Measurements from ENCODE around the gene NFATC3. TPM values are rescaled to one million over a fixed set of nuclear protein-coding genes. Genes with fewer than 3 reads are reported as not detected.

NFATC3 gene
- total and polyA plus RNA-seq, 4 donors: 13.5 to 69.6 (median 35.7) TPM

DNA sequence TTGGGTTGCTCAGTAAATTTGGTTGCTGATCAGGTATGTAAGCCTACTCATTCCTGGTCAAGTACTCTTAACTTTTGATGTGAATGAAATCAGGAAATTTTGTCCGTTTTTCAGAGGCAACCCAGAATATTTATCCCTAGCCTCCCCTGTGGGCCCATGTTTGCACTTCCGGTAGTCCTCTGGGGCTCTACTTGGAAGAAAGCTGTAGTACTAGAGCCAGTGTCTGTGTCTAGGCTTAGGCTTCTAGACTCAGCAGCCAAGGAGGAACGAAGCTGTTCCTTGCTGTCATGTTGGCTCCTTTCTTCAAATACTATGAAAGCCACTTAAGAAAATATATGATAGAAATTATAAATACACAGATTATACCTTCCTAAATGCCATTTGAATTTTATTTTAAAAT lies 129.6 kb downstream of the NFATC3 start:
- no peak overlapping the region for H3K4me3 ChIP-seq
- TF ChIP-seq CTCF (IDR thresholded peaks at IDR 0.05; ENCODE audit: control extremely low read depth, extremely low read depth): no peak
- H3K27ac ChIP-seq (ENCODE audit: low read depth in 1 of 2, low read length in 1 of 2): peak overlapping the region in 1 of 2 donors; percentile 5
- no peaks in the 10 kb centered on the region for H3K9me3 ChIP-seq (ENCODE audit: control insufficient read depth in 4 of 4, insufficient read depth in 3 of 4, low read length in 3 of 4)
- peaks cover 0 to 1% (median 0%) of the 10 kb centered on the region in 5 donors for H3K4me1 ChIP-seq (ENCODE audit: control insufficient read depth in 5 of 5, insufficient read depth in 5 of 5, low read length in 5 of 5)
- WGBS, 2 donors: 76 to 87% methylated on average over 3 of the region's 3 CpGs
- H3K9ac ChIP-seq (ENCODE audit: insufficient read depth in 1 of 2, low read length in 2 of 2): no peak overlapping the region
- H3K27me3 ChIP-seq (ENCODE audit: control insufficient read depth in 3 of 3, insufficient read depth in 3 of 3, low read length in 2 of 3): no peaks in the 10 kb centered on the region
- ATAC-seq (ENCODE audit: insufficient read depth, low FRiP score) (no peak), DNase-seq (no peak)
- H3K36me3 ChIP-seq (ENCODE audit: control insufficient read depth in 4 of 4, insufficient read depth in 4 of 4, low read length in 4 of 4): peaks cover 0 to 4% (median under 1%) of the 10 kb centered on the region in 4 donors

DNA sequence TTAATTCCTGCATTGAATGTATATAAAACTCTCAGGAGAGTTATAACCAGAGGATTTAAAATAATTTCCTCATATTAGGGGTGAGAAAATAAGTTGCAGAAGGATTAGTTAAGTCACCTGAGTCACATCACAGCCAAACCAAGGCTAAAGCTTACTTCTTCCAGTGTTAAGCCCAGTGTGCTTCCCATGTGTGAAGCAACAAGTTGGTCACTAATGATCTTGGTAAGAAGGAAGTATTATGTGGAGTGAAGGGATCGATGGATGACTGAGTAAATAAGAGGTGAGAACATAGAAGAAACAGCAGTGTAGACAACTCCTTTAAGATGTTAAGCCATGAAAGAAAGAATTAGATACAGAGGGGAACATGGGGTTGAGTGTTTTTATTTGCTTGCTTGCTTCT lies 130.1 kb downstream of the NFATC3 start:
- no peak for TF ChIP-seq CTCF (IDR thresholded peaks at IDR 0.05; ENCODE audit: control extremely low read depth, extremely low read depth)
- no peak overlapping the region for H3K4me3 ChIP-seq
- no peak for ATAC-seq (ENCODE audit: insufficient read depth, low FRiP score)

GRCh38 chr16:68216240-68216639 lies 131.1 kb downstream of the NFATC3 start:
- Histone ChIP-seq H3K27ac (ENCODE audit: low read depth in 1 of 2, low read length in 1 of 2) (no peak overlapping the region), H3K4me3 (no peak overlapping the region), H3K9ac (ENCODE audit: insufficient read depth in 1 of 2, low read length in 2 of 2) (no peak overlapping the region), H3K27me3 (ENCODE audit: control insufficient read depth in 3 of 3, insufficient read depth in 3 of 3, low read length in 2 of 3) (no peaks in the 10 kb centered on the region), H3K9me3 (ENCODE audit: control insufficient read depth in 4 of 4, insufficient read depth in 3 of 4, low read length in 3 of 4) (no peaks in the 10 kb centered on the region), H3K4me1 (ENCODE audit: control insufficient read depth in 5 of 5, insufficient read depth in 5 of 5, low read length in 5 of 5) (peaks cover 0 to 7% (median 0%) of the 10 kb centered on the region in 5 donors), H3K36me3 (ENCODE audit: control insufficient read depth in 4 of 4, insufficient read depth in 4 of 4, low read length in 4 of 4) (peaks cover 0 to 8% (median 2%) of the 10 kb centered on the region in 4 donors)
- DNase-seq: no peak
- ATAC-seq (ENCODE audit: insufficient read depth, low FRiP score): no peak
- TF ChIP-seq CTCF (IDR thresholded peaks at IDR 0.05; ENCODE audit: control extremely low read depth, extremely low read depth): no peak
- 78 to 82% methylated on average over 3 of the region's 3 CpGs for WGBS, 2 donors

More for the DNA sequence above, 130.1 kb downstream of the NFATC3 start:
- peaks cover 0 to 8% (median under 1%) of the 10 kb centered on the region in 4 donors for H3K36me3 ChIP-seq (ENCODE audit: control insufficient read depth in 4 of 4, insufficient read depth in 4 of 4, low read length in 4 of 4)
- 59 to 83% methylated on average over 1 of the region's 1 CpG for WGBS, 2 donors
- no peaks in the 10 kb centered on the region for H3K27me3 ChIP-seq (ENCODE audit: control insufficient read depth in 3 of 3, insufficient read depth in 3 of 3, low read length in 2 of 3)
- H3K27ac ChIP-seq (ENCODE audit: low read depth in 1 of 2, low read length in 1 of 2): no peak overlapping the region
- no peak for DNase-seq
- H3K4me1 ChIP-seq (ENCODE audit: control insufficient read depth in 5 of 5, insufficient read depth in 5 of 5, low read length in 5 of 5): peaks cover 0 to 7% (median 0%) of the 10 kb centered on the region in 5 donors
- H3K9ac ChIP-seq (ENCODE audit: insufficient read depth in 1 of 2, low read length in 2 of 2): no peak overlapping the region
- no peaks in the 10 kb centered on the region for H3K9me3 ChIP-seq (ENCODE audit: control insufficient read depth in 4 of 4, insufficient read depth in 3 of 4, low read length in 3 of 4)

- whole genome bisulfite sequencing, 2 donors: 58 to 72% methylated on average over 4 of the region's 4 CpGs
- ATAC-seq (ENCODE audit: insufficient read depth, low FRiP score) (no peak), DNase-seq (peak in 1 of 3 donors; percentile 30)
- no peaks in the 10 kb centered on the region for H3K9me3 ChIP-seq (ENCODE audit: control insufficient read depth in 4 of 4, insufficient read depth in 3 of 4, low read length in 3 of 4)
- peaks cover 0 to 7% (median 0%) of the 10 kb centered on the region in 5 donors for H3K4me1 ChIP-seq (ENCODE audit: control insufficient read depth in 5 of 5, insufficient read depth in 5 of 5, low read length in 5 of 5)
- peaks cover 0 to 8% (median 3%) of the 10 kb centered on the region in 4 donors for H3K36me3 ChIP-seq (ENCODE audit: control insufficient read depth in 4 of 4, insufficient read depth in 4 of 4, low read length in 4 of 4)
- H3K9ac ChIP-seq (ENCODE audit: insufficient read depth in 1 of 2, low read length in 2 of 2): no peak overlapping the region
- peak overlapping the region in 1 of 2 donors; percentile 11 for H3K27ac ChIP-seq (ENCODE audit: low read depth in 1 of 2, low read length in 1 of 2)
- TF ChIP-seq CTCF (IDR thresholded peaks at IDR 0.05; ENCODE audit: control extremely low read depth, extremely low read depth): no peak
- H3K27me3 ChIP-seq (ENCODE audit: control insufficient read depth in 3 of 3, insufficient read depth in 3 of 3, low read length in 2 of 3): no peaks in the 10 kb centered on the region
- H3K4me3 ChIP-seq: no peak overlapping the region
Measured at GRCh38 chr16:68217506-68217905, 132.3 kb downstream of the NFATC3 start.
